H9 (cell line): ENCODE measurements around the gene CHSY1. TPM values are rescaled to one million over a fixed set of nuclear protein-coding genes. Genes with fewer than 3 reads are reported as not detected.

Experiments
- DNase-seq: peaks from one replicate; pipeline ENCODE4 v3.0.0-alpha.2; 2017
- H2AFZ ChIP-seq: one replicate; pipeline ENCODE4 v1.6.1; 2013; ENCODE audit warnings: mild to moderate bottlenecking, low read length, control low read depth, moderate library complexity
- H2AK5ac ChIP-seq: 2 replicates; pipeline ENCODE4 v1.6.1; 2013; ENCODE audit warnings: low read length, control low read depth, mixed read lengths; ENCODE audit not compliant: insufficient read length
- H2BK120ac ChIP-seq: one replicate; pipeline ENCODE4 v1.6.1; 2013; ENCODE audit warnings: low read depth, mild to moderate bottlenecking, low read length, control low read depth, inconsistent platforms; ENCODE audit not compliant: poor library complexity, severe bottlenecking
- H2BK12ac ChIP-seq: 2 replicates; pipeline ENCODE4 v1.6.1; 2013; ENCODE audit warnings: low read length, control low read depth, mixed read lengths, low read depth; ENCODE audit not compliant: insufficient read length
- H2BK15ac ChIP-seq: 2 replicates; pipeline ENCODE4 v1.6.1; 2013; ENCODE audit warnings: low read depth, low read length, control low read depth
- H2BK20ac ChIP-seq: one replicate; pipeline ENCODE4 v1.6.1; 2013; ENCODE audit warnings: low read depth, mild to moderate bottlenecking, low read length, control low read depth, inconsistent platforms; ENCODE audit not compliant: poor library complexity, severe bottlenecking
- H2BK5ac ChIP-seq: 2 replicates; pipeline ENCODE4 v1.6.1; 2013; ENCODE audit warnings: low read length, control low read depth, mixed read lengths; ENCODE audit not compliant: insufficient read length
- H3K14ac ChIP-seq: 2 replicates; pipeline ENCODE4 v1.6.1; 2013; ENCODE audit warnings: low read length, control low read depth; ENCODE audit not compliant: insufficient read depth
- H3K18ac ChIP-seq: 2 replicates; pipeline ENCODE4 v1.6.1; 2013; ENCODE audit warnings: low read depth, mild to moderate bottlenecking, mixed read lengths, low read length, control low read depth; ENCODE audit not compliant: insufficient read length
- H3K23ac ChIP-seq: 2 replicates; pipeline ENCODE4 v1.6.1; 2013; ENCODE audit warnings: low read length, control low read depth, mixed read lengths, low read depth; ENCODE audit not compliant: insufficient read length
- H3K23me2 ChIP-seq: 2 replicates; pipeline ENCODE4 v1.6.1; 2013; ENCODE audit warnings: low read depth, mild to moderate bottlenecking, mixed read lengths, low read length, control low read depth; ENCODE audit not compliant: insufficient read length, poor library complexity, severe bottlenecking
- H3K27ac ChIP-seq: 2 replicates; pipeline ENCODE4 v1.5.1; 2013; ENCODE audit warnings: low read length, control low read depth, mixed read lengths, low read depth; ENCODE audit not compliant: insufficient read length
- H3K27me3 ChIP-seq: 2 replicates; pipeline ENCODE4 v1.6.1; 2013; ENCODE audit warnings: low read length, control low read depth, inconsistent platforms; ENCODE audit not compliant: insufficient read depth
- H3K4ac ChIP-seq: 2 replicates; pipeline ENCODE4 v1.6.1; 2013; ENCODE audit warnings: low read depth, mild to moderate bottlenecking, control low read depth, inconsistent platforms, low read length, moderate library complexity
- H3K4me1 ChIP-seq: 2 replicates; pipeline ENCODE4 v1.6.1; 2013; ENCODE audit warnings: low read length, control low read depth, inconsistent platforms; ENCODE audit not compliant: insufficient read depth
- H3K4me2 ChIP-seq: 2 replicates; pipeline ENCODE4 v1.6.1; 2013; ENCODE audit warnings: low read length, control low read depth, mixed read lengths; ENCODE audit not compliant: insufficient read length, insufficient read depth
- H3K56ac ChIP-seq: 2 replicates; pipeline ENCODE4 v1.6.1; 2013; ENCODE audit warnings: low read depth, mild to moderate bottlenecking, mixed read lengths, low read length, control low read depth; ENCODE audit not compliant: insufficient read length
- H3K79me1 ChIP-seq: 2 replicates; pipeline ENCODE4 v1.6.1; 2013; ENCODE audit warnings: low read depth, mild to moderate bottlenecking, moderate library complexity, low read length, control low read depth, inconsistent platforms; ENCODE audit not compliant: insufficient read depth, poor library complexity, severe bottlenecking
- H3K79me2 ChIP-seq: 2 replicates; pipeline ENCODE4 v1.6.1; 2013; ENCODE audit warnings: low read length, control low read depth, inconsistent platforms; ENCODE audit not compliant: insufficient read depth
- H3K9ac ChIP-seq: 2 replicates; pipeline ENCODE4 v1.6.1; 2013; ENCODE audit warnings: low read length, control low read depth, mixed read lengths; ENCODE audit not compliant: insufficient read length; ENCODE audit errors: extremely low read depth
- H3K9me3 ChIP-seq: one replicate; pipeline ENCODE4 v1.6.1; 2013; ENCODE audit warnings: low read depth, low read length, inconsistent platforms; ENCODE audit not compliant: control insufficient read depth
- H3T11ph ChIP-seq: one replicate; pipeline ENCODE4 v1.6.1; 2013; ENCODE audit warnings: mild to moderate bottlenecking, low read length, control low read depth, inconsistent platforms
- H4K20me1 ChIP-seq: one replicate; pipeline ENCODE4 v1.6.1; 2013; ENCODE audit not compliant: control insufficient read depth, insufficient read length, insufficient read depth
- H4K5ac ChIP-seq: 2 replicates; pipeline ENCODE4 v1.6.1; 2013; ENCODE audit warnings: low read depth, mild to moderate bottlenecking, mixed read lengths, low read length, control low read depth; ENCODE audit not compliant: insufficient read length
- H4K8ac ChIP-seq: replicated peaks from 2 replicates; pipeline ENCODE4 v1.6.1; 2013; ENCODE audit warnings: low read length, control low read depth, mixed read lengths, low read depth; ENCODE audit not compliant: insufficient read length
- H4K91ac ChIP-seq: 2 replicates; pipeline ENCODE4 v1.6.1; 2013; ENCODE audit warnings: low read depth, mild to moderate bottlenecking, moderate library complexity, mixed read lengths, low read length, control low read depth; ENCODE audit not compliant: insufficient read length
- H3K27ac Mint-ChIP-seq, 3 experiments: 2 replicates in 2 of 3; 3 replicates in 1 of 3; pipeline ENCODE4 v1.8.0; 2020 to 2021; ENCODE audit warnings: mixed read lengths in 3 of 3, mild to moderate bottlenecking in 1 of 3, moderate library complexity in 1 of 3
- H3K27me3 Mint-ChIP-seq: 2 replicates; pipeline ENCODE4 v1.8.0; 2021; ENCODE audit warnings: low read depth, mild to moderate bottlenecking, moderate library complexity, mixed read lengths
- H3K36me3 Mint-ChIP-seq, 3 experiments: 2 replicates in 2 of 3; 3 replicates in 1 of 3; pipeline ENCODE4 v1.8.0; 2020 to 2021; ENCODE audit warnings: low read depth in 3 of 3, mixed read lengths in 3 of 3; ENCODE audit not compliant: insufficient read depth in 1 of 3
- H3K4me1 Mint-ChIP-seq, 2 experiments: 2 replicates each; pipeline ENCODE4 v1.8.0; 2020; ENCODE audit warnings: mixed read lengths in 2 of 2
- H3K4me3 Mint-ChIP-seq, 2 experiments: 2 replicates in 1 of 2; 3 replicates in 1 of 2; pipeline ENCODE4 v1.8.0; 2020 to 2021; ENCODE audit warnings: mild to moderate bottlenecking in 2 of 2, mixed read lengths in 2 of 2, moderate library complexity in 1 of 2
- H3K9me3 Mint-ChIP-seq, 2 experiments: 2 replicates in 1 of 2; 3 replicates in 1 of 2; pipeline ENCODE4 v1.8.0; 2020; ENCODE audit warnings: mild to moderate bottlenecking in 2 of 2, mixed read lengths in 2 of 2, moderate library complexity in 1 of 2
- CTCF ChIP-seq: fragments of 200-600 bp; sonication (generic); conservative IDR thresholded peaks from 3 replicates; pipeline ENCODE4 v1.8.0; 2021; ENCODE audit warnings: antibody characterized with exemption, mild to moderate bottlenecking
- WGBS: extraction: QIAGEN DNeasy Blood & Tissue Kit; methylation state at CpG from one replicate; pipeline ENCODE4 v1.1.7; 2013; ENCODE audit warnings: missing lambda C conversion rate, low lambda C conversion rate, mixed read lengths; ENCODE audit not compliant: insufficient read length; ENCODE audit errors: extremely low coverage; 5-methylcytosine and 5-hydroxymethylcytosine counted together
- total RNA-seq: library from RNA; stranded (reverse); gene quantifications from 2 replicates; pipeline ENCODE4 v1.2.1, GENCODE V29; 2021

The CHSY1 gene
- total RNA-seq, 1 experiment from 2014 or later = 68.3 TPM

GRCh38 chr15:101159096-101159935 lies 92.5 kb downstream of the CHSY1 start:
- H3T11ph ChIP-seq = no peak overlapping the region
- H3K27ac Mint-ChIP-seq = peak overlapping the region in 2 of 3 experiments; percentile 81 to 93; a peak in 2 of 7 replicates
- H3K56ac ChIP-seq = no peak overlapping the region
- H3K27me3 ChIP-seq = no peaks in the 10 kb centered on the region
- H3K4me1 ChIP-seq = peaks cover 3% of the 10 kb centered on the region; the same call in 1 of the 2 replicates
- no peak overlapping the region for H2AFZ ChIP-seq
- H3K36me3 Mint-ChIP-seq = peaks cover 4% of the 10 kb centered on the region in 3 experiments
- peak overlapping the region in 1 of 2 experiments; percentile 3; a peak in 1 of 5 replicates for H3K4me3 Mint-ChIP-seq
- H2BK5ac ChIP-seq = no peak overlapping the region
- H3K9me3 ChIP-seq = no peaks in the 10 kb centered on the region
- H3K4me1 Mint-ChIP-seq = peaks cover 20 to 30% of the 10 kb centered on the region in 2 experiments
- no peak overlapping the region for H4K8ac ChIP-seq
- H4K5ac ChIP-seq = no peak overlapping the region
- H2BK15ac ChIP-seq = no peak overlapping the region
- H2BK120ac ChIP-seq = no peak overlapping the region
- no peak for DNase-seq
- no peak overlapping the region for H3K9ac ChIP-seq
- no peak overlapping the region for H3K14ac ChIP-seq
- H3K4me2 ChIP-seq = no peak overlapping the region
- no peak overlapping the region for H3K4ac ChIP-seq
- peaks cover 5% of the 10 kb centered on the region for H3K27me3 Mint-ChIP-seq
- H3K79me1 ChIP-seq = no peaks in the 10 kb centered on the region
- no peak overlapping the region for H4K91ac ChIP-seq
- no peak for TF ChIP-seq CTCF
- H3K23me2 ChIP-seq = no peaks in the 10 kb centered on the region
- peaks cover 5 to 8% of the 10 kb centered on the region in 2 experiments for H3K9me3 Mint-ChIP-seq
- H2BK12ac ChIP-seq = no peak overlapping the region
- H3K27ac ChIP-seq = no peak overlapping the region
- H4K20me1 ChIP-seq = no peaks in the 10 kb centered on the region
- no peak overlapping the region for H3K23ac ChIP-seq
- H3K79me2 ChIP-seq = no peaks in the 10 kb centered on the region
- no CpG with 5 or more reads among the region's 15 CpGs for WGBS
- H2AK5ac ChIP-seq = no peak overlapping the region
- H3K18ac ChIP-seq = no peak overlapping the region
- no peak overlapping the region for H2BK20ac ChIP-seq
